Type B pancreatic cell (in vitro differentiated cells): ENCODE measurements around the gene APOC4. TPM values are rescaled to one million over a fixed set of nuclear protein-coding genes. Genes with fewer than 3 reads are reported as not detected.
"Not testable (repeated sequence)": the region's sequence is repeated elsewhere in the genome, so short reads cannot be mapped to it uniquely, and the experiment has no call there.

Experiments
- DNase-seq: peaks from one replicate; pipeline ENCODE4 v3.0.0; 2021; ENCODE audit warnings: mixed read lengths; ENCODE audit not compliant: unreplicated experiment; ENCODE audit errors: extremely low spot score
- H3K27ac Mint-ChIP-seq: 2 replicates; pipeline ENCODE4 v1.8.0; 2021; ENCODE audit warnings: mild to moderate bottlenecking, mixed read lengths
- H3K27me3 Mint-ChIP-seq: 2 replicates; pipeline ENCODE4 v1.8.0; 2021; ENCODE audit warnings: mixed read lengths
- H3K36me3 Mint-ChIP-seq: 2 replicates; pipeline ENCODE4 v1.8.0; 2021; ENCODE audit warnings: mixed read lengths
- H3K4me1 Mint-ChIP-seq: one replicate; pipeline ENCODE4 v1.8.0; 2021; ENCODE audit warnings: mixed read lengths; ENCODE audit not compliant: unreplicated experiment
- H3K4me3 Mint-ChIP-seq: 2 replicates; pipeline ENCODE4 v1.8.0; 2021; ENCODE audit warnings: mild to moderate bottlenecking, mixed read lengths
- H3K9me3 Mint-ChIP-seq: 2 replicates; pipeline ENCODE4 v1.8.0; 2021; ENCODE audit warnings: mixed read lengths
- total RNA-seq: library from RNA; stranded (reverse); gene quantifications from 2 replicates; pipeline ENCODE4 v1.2.1, GENCODE V29; 2021; ENCODE audit warnings: low replicate concordance
- TF ChIP-seq, protein P1 (sequence below): fragments of 200-600 bp; sonication (generic); conservative IDR thresholded peaks from 2 replicates; pipeline ENCODE4 v1.5.0; 2021; ENCODE audit warnings: antibody characterized with exemption, mild to moderate bottlenecking

APOC4 gene
- total RNA-seq, 1 donor from 2014 or later = not detected

DNA sequence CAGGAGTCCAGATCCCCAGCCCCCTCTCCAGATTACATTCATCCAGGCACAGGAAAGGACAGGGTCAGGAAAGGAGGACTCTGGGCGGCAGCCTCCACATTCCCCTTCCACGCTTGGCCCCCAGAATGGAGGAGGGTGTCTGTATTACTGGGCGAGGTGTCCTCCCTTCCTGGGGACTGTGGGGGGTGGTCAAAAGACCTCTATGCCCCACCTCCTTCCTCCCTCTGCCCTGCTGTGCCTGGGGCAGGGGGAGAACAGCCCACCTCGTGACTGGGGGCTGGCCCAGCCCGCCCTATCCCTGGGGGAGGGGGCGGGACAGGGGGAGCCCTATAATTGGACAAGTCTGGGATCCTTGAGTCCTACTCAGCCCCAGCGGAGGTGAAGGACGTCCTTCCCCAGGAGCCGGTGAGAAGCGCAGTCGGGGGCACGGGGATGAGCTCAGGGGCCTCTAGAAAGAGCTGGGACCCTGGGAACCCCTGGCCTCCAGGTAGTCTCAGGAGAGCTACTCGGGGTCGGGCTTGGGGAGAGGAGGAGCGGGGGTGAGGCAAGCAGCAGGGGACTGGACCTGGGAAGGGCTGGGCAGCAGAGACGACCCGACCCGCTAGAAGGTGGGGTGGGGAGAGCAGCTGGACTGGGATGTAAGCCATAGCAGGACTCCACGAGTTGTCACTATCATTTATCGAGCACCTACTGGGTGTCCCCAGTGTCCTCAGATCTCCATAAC lies 36.4 kb upstream of the APOC4 start, which contains the start of gene APOE:
APOE (plus strand) TSS at position 360 of the 724 bp plus-strand sequence. CDS start 829 bp downstream, outside the sequence.
- TF ChIP-seq, protein P1, sequence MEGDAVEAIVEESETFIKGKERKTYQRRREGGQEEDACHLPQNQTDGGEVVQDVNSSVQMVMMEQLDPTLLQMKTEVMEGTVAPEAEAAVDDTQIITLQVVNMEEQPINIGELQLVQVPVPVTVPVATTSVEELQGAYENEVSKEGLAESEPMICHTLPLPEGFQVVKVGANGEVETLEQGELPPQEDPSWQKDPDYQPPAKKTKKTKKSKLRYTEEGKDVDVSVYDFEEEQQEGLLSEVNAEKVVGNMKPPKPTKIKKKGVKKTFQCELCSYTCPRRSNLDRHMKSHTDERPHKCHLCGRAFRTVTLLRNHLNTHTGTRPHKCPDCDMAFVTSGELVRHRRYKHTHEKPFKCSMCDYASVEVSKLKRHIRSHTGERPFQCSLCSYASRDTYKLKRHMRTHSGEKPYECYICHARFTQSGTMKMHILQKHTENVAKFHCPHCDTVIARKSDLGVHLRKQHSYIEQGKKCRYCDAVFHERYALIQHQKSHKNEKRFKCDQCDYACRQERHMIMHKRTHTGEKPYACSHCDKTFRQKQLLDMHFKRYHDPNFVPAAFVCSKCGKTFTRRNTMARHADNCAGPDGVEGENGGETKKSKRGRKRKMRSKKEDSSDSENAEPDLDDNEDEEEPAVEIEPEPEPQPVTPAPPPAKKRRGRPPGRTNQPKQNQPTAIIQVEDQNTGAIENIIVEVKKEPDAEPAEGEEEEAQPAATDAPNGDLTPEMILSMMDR = no peak
- no peaks in the 10 kb centered on the region for H3K36me3 Mint-ChIP-seq
- DNase-seq = no peak
- peak within 1 kb of the TSS; percentile 91 for H3K4me3 Mint-ChIP-seq
- H3K27ac Mint-ChIP-seq = peak within 1 kb of the TSS; percentile 79
- no peaks in the 10 kb centered on the region for H3K27me3 Mint-ChIP-seq
- peaks cover 7% of the 10 kb centered on the region for H3K4me1 Mint-ChIP-seq
- H3K9me3 Mint-ChIP-seq = no peaks in the 10 kb centered on the region

DNA sequence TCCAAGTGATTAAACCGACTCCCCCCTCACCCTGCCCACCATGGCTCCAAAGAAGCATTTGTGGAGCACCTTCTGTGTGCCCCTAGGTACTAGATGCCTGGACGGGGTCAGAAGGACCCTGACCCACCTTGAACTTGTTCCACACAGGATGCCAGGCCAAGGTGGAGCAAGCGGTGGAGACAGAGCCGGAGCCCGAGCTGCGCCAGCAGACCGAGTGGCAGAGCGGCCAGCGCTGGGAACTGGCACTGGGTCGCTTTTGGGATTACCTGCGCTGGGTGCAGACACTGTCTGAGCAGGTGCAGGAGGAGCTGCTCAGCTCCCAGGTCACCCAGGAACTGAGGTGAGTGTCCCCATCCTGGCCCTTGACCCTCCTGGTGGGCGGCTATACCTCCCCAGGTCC lies 34.4 kb upstream of the APOC4 start:
- no peak overlapping the region for H3K27ac Mint-ChIP-seq
- H3K36me3 Mint-ChIP-seq = no peaks in the 10 kb centered on the region
- H3K4me1 Mint-ChIP-seq = peaks cover 14% of the 10 kb centered on the region
- H3K9me3 Mint-ChIP-seq = no peaks in the 10 kb centered on the region
- TF ChIP-seq, protein P1 = no peak
- no peak overlapping the region for H3K4me3 Mint-ChIP-seq
- no peak for DNase-seq
- H3K27me3 Mint-ChIP-seq = no peaks in the 10 kb centered on the region

- no peaks in the 10 kb centered on the region for H3K9me3 Mint-ChIP-seq
- peak overlapping the region; percentile 60 for H3K4me3 Mint-ChIP-seq
- DNase-seq = no peak
- H3K4me1 Mint-ChIP-seq = peaks cover 14% of the 10 kb centered on the region
- TF ChIP-seq, protein P1 = no peak
- H3K27me3 Mint-ChIP-seq = no peaks in the 10 kb centered on the region
- no peak overlapping the region for H3K27ac Mint-ChIP-seq
- H3K36me3 Mint-ChIP-seq = no peaks in the 10 kb centered on the region
Observed at GRCh38 chr19:44908074-44908835, 33.8 kb upstream of the APOC4 start.

DNA sequence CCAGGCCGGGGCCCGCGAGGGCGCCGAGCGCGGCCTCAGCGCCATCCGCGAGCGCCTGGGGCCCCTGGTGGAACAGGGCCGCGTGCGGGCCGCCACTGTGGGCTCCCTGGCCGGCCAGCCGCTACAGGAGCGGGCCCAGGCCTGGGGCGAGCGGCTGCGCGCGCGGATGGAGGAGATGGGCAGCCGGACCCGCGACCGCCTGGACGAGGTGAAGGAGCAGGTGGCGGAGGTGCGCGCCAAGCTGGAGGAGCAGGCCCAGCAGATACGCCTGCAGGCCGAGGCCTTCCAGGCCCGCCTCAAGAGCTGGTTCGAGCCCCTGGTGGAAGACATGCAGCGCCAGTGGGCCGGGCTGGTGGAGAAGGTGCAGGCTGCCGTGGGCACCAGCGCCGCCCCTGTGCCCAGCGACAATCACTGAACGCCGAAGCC lies 33.2 kb upstream of the APOC4 start:
- no peak for DNase-seq
- peaks cover 4% of the 10 kb centered on the region for H3K27me3 Mint-ChIP-seq
- H3K4me1 Mint-ChIP-seq = peaks cover 19% of the 10 kb centered on the region
- TF ChIP-seq, protein P1 = no peak
- H3K27ac Mint-ChIP-seq = no peak overlapping the region
- H3K4me3 Mint-ChIP-seq = no peak overlapping the region
- no peaks in the 10 kb centered on the region for H3K9me3 Mint-ChIP-seq
- no peaks in the 10 kb centered on the region for H3K36me3 Mint-ChIP-seq

DNA sequence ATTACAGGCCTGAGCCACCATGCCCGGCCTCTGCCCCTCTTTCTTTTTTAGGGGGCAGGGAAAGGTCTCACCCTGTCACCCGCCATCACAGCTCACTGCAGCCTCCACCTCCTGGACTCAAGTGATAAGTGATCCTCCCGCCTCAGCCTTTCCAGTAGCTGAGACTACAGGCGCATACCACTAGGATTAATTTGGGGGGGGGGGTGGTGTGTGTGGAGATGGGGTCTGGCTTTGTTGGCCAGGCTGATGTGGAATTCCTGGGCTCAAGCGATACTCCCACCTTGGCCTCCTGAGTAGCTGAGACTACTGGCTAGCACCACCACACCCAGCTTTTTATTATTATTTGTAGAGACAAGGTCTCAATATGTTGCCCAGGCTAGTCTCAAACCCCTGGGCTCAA lies 32.3 kb upstream of the APOC4 start:
- peak overlapping the region; percentile 6 for H3K27ac Mint-ChIP-seq
- no peak for DNase-seq
- H3K4me1 Mint-ChIP-seq = peaks cover 28% of the 10 kb centered on the region
- TF ChIP-seq, protein P1 = no peak
- H3K4me3 Mint-ChIP-seq = no peak overlapping the region
- H3K9me3 Mint-ChIP-seq = no peaks in the 10 kb centered on the region
- H3K27me3 Mint-ChIP-seq = peaks cover 5% of the 10 kb centered on the region
- no peaks in the 10 kb centered on the region for H3K36me3 Mint-ChIP-seq

GRCh38 chr19:44911896-44912295 lies 30.1 kb upstream of the APOC4 start:
- peak overlapping the region; percentile 44 for H3K4me3 Mint-ChIP-seq
- H3K27me3 Mint-ChIP-seq, DNase-seq, H3K36me3 Mint-ChIP-seq, H3K9me3 Mint-ChIP-seq, H3K27ac Mint-ChIP-seq: not testable (repeated sequence)
- peaks cover 23% of the 10 kb centered on the region for H3K4me1 Mint-ChIP-seq
